Psoas muscle (tissue), 8 donors: ENCODE measurements around the gene CSK. TPM values are rescaled to one million over a fixed set of nuclear protein-coding genes. Genes with fewer than 3 reads are reported as not detected.
"Not testable (repeated sequence)": the region's sequence is repeated elsewhere in the genome, so short reads cannot be mapped to it uniquely, and the experiment has no call there.

Experiments
- ATAC-seq, 4 donors: fragments of 200-7000 bp; cut with Tn5 transposase; one replicate each; pipeline ENCODE4 v1.9.1; 2020; ENCODE audit warnings: moderate library complexity in 3 of 4, mild to moderate bottlenecking in 2 of 4
- DNase-seq, 2 donors: peaks; one replicate each; pipeline ENCODE4 v3.0.0-alpha.2; 2020
- H3K27ac ChIP-seq: fragments of 200-600 bp; one replicate; pipeline ENCODE4 v1.8.0; 2022
- H3K27me3 ChIP-seq, 3 donors: fragments of 200-600 bp in 1 of 3; one replicate each; pipeline versions ENCODE4 v1.6.1 to v1.8.0; 2013 to 2022; ENCODE audit warnings: low read length in 2 of 3, mild to moderate bottlenecking in 2 of 3, moderate library complexity in 1 of 3; ENCODE audit not compliant: insufficient read depth in 3 of 3
- H3K36me3 ChIP-seq, 2 donors: fragments of 200-600 bp in 1 of 2; one replicate each; pipeline versions ENCODE4 v1.6.1 to v1.8.0; 2013 to 2022; ENCODE audit warnings: low read depth in 1 of 2, mild to moderate bottlenecking in 1 of 2, moderate library complexity in 1 of 2; ENCODE audit not compliant: insufficient read depth in 1 of 2
- H3K4me1 ChIP-seq: fragments of 200-600 bp; one replicate; pipeline ENCODE4 v1.8.0; 2022
- H3K4me3 ChIP-seq: fragments of 200-600 bp; one replicate; pipeline ENCODE4 v1.8.0; 2022; ENCODE audit warnings: mild to moderate bottlenecking
- H3K9me3 ChIP-seq: fragments of 200-600 bp; one replicate; pipeline ENCODE4 v1.8.0; 2022
- CTCF ChIP-seq: fragments of 200-600 bp; IDR thresholded peaks from one replicate; pipeline ENCODE4 v1.8.0; 2022; ENCODE audit warnings: antibody characterized with exemption
- WGBS, 3 donors: extraction: QIAGEN DNeasy Blood & Tissue Kit; methylation state at CpG; one replicate each; pipeline versions ENCODE4 v1.1.6 to v1.1.7; 2013; 5-methylcytosine and 5-hydroxymethylcytosine counted together
- intact Hi-C, 2 donors: fragments of 100-400 bp; cut with DNase I; formaldehyde crosslinking; loops; one replicate each; pipeline versions ENCODE4 v1.11.0 to v1.14.2; 2022
- long read RNA-seq, 2 donors: library from polyadenylated mRNA; unstranded; transcript quantifications; one replicate each; pipeline ENCODE4 v2.0.0, GENCODE V29; 2021
- polyA plus RNA-seq, 3 donors: library from polyadenylated mRNA; stranded (reverse); fragments of 200-250 nt; gene quantifications; one replicate each; pipeline ENCODE4 v1.2.3, GENCODE V29; 2013
- total RNA-seq, 4 donors: library from RNA; stranded (reverse); fragmentation: NEBNext Ultra II Directional in 2 of 4; extraction: Animal tissue kit (Norgen Biotek cat#: 25700) in 2 of 4; gene quantifications; one replicate each; pipeline versions ENCODE4 v1.2.1 to v1.2.4, GENCODE V29; 2021 to 2023
- donor health status: healthy with polysubstance abuse.
- donor health status: DM: no; HTN: no; CAD: no; lungs with moderate emphysema.
- donor health status: Bipolar disorder and iron deficiency.
- donor health status: healthy.
- donor health status: DM: yes; HTN: yes; CAD: no.
- donor health status: DM: no; HTN: no; CAD: no.
- donor health status: DM: no; HTN: no; CAD: no.
- donor health status: DM: yes; HTN: yes; CAD: no.

CSK gene
- 10 to 100 TPM; 15.5 to 23.8 (median 17.9) TPM for total RNA-seq
- 10 to 100 TPM; 12.2 to 29.6 (median 15.1) TPM for polyA plus RNA-seq
- long read RNA-seq, donor 1, transcript CSK-201 (13 exons, 2,767 nt) = major isoform, 9 of 15 reads
- long read RNA-seq, donor 1, partial matches to known transcripts = 2 of 15 reads
- long read RNA-seq, donor 1, other reads (novel, unspliced or antisense) = 1 of 15 reads
- long read RNA-seq, donor 2, transcript CSK-202 (14 exons, 1,900 nt) = minor isoform, 11 of 33 reads
- long read RNA-seq, donor 2, transcript CSK-201 (13 exons, 2,767 nt) = major isoform, 12 of 33 reads
- long read RNA-seq, donor 2, partial matches to known transcripts = 7 of 33 reads
- long read RNA-seq, donor 2, other reads (novel, unspliced or antisense) = 2 of 33 reads

- no peaks in the 10 kb centered on the region for H3K27me3 ChIP-seq
- TF ChIP-seq CTCF = peak; percentile 85
- H3K9me3 ChIP-seq = no peaks in the 10 kb centered on the region
- WGBS, 3 donors = 1% methylated on average over 27 to 74 of the region's 74 CpGs
- DNase-seq (peak; percentile 82 to 90), ATAC-seq (peak; percentile 69 to 72 (median 70))
- H3K27ac ChIP-seq = peak within 1 kb of the TSS; percentile 79
- H3K4me3 ChIP-seq = peak within 1 kb of the TSS; percentile 86
- intact Hi-C loops = loop anchor here (1.0 to 5.0 kb wide), 4 partner anchors 19 to 156 kb away; partner anchors contain the start of gene COX5A (in 1 of the 2)
- no peaks in the 10 kb centered on the region for H3K36me3 ChIP-seq
- H3K4me1 ChIP-seq = peaks cover 47% of the 10 kb centered on the region
Observed at GRCh38 chr15:74781431-74782258, at the start of gene CSK. TSS of gene CSK (plus strand) at chr15:74782080. CDS start at chr15:74798298, 16,218 bp downstream.

- Histone ChIP-seq H3K9me3 (no peaks in the 10 kb centered on the region), H3K36me3 (no peaks in the 10 kb centered on the region), H3K27me3 (no peaks in the 10 kb centered on the region), H3K27ac (no peak overlapping the region), H3K4me1 (peaks cover under 1% of the 10 kb centered on the region), H3K4me3 (no peak overlapping the region)
- DNase-seq (no peak), ATAC-seq (no peak)
- 73 to 77% (median 75%) methylated on average over 5 of the region's 5 CpGs for WGBS, 3 donors
- intact Hi-C loops = no loop called here
- no peak for TF ChIP-seq CTCF
Observed at GRCh38 chr15:74732846-74733245, 49.0 kb upstream of the CSK start.

GRCh38 chr15:74733269-74733668 lies 48.6 kb upstream of the CSK start:
- H3K27me3 ChIP-seq = no peaks in the 10 kb centered on the region
- WGBS, 3 donors = 87 to 93% (median 90%) methylated on average over 3 of the region's 3 CpGs

GRCh38 chr15:74735305-74735704 lies 46.6 kb upstream of the CSK start:
- intact Hi-C loops = no loop called here
- 88 to 95% (median 92%) methylated on average over 3 of the region's 3 CpGs for WGBS, 3 donors
- ATAC-seq = no peak

More at GRCh38 chr15:74733269-74733668, 48.6 kb upstream of the CSK start:
- H3K9me3 ChIP-seq = no peaks in the 10 kb centered on the region
- H3K4me1 ChIP-seq = no peaks in the 10 kb centered on the region
- DNase-seq = no peak
- TF ChIP-seq CTCF = no peak
- H3K36me3 ChIP-seq = no peaks in the 10 kb centered on the region
- H3K4me3 ChIP-seq = no peak overlapping the region
- H3K27ac ChIP-seq = no peak overlapping the region
- intact Hi-C loops = no loop called here
- no peak for ATAC-seq

GRCh38 chr15:74738239-74738638 lies 43.6 kb upstream of the CSK start:
- H3K9me3 ChIP-seq, H3K36me3 ChIP-seq, DNase-seq, ATAC-seq, H3K27me3 ChIP-seq, H3K27ac ChIP-seq, H3K4me3 ChIP-seq, H3K4me1 ChIP-seq, intact Hi-C loops: not testable (repeated sequence)
- 59 to 60% (median 59%) methylated on average over 5 of the region's 5 CpGs for WGBS, 3 donors

More at GRCh38 chr15:74735305-74735704, 46.6 kb upstream of the CSK start:
- Histone ChIP-seq H3K4me3 (no peak overlapping the region), H3K27me3 (no peaks in the 10 kb centered on the region), H3K9me3 (no peaks in the 10 kb centered on the region), H3K36me3 (no peaks in the 10 kb centered on the region), H3K4me1 (no peaks in the 10 kb centered on the region), H3K27ac (no peak overlapping the region)
- DNase-seq = no peak
- TF ChIP-seq CTCF = no peak
